Type B pancreatic cell (in vitro differentiated cells): ENCODE data around the gene CCL18. TPM values are rescaled to one million over a fixed set of nuclear protein-coding genes. Genes with fewer than 3 reads are reported as not detected.
"Not testable (repeated sequence)": the region's sequence is repeated elsewhere in the genome, so short reads cannot be mapped to it uniquely, and the experiment has no call there.

Experiments used
- DNase-seq: peaks from one replicate; pipeline ENCODE4 v3.0.0; 2021; ENCODE audit warnings: mixed read lengths; ENCODE audit not compliant: unreplicated experiment; ENCODE audit errors: extremely low spot score
- H3K27ac Mint-ChIP-seq: 2 replicates; pipeline ENCODE4 v1.8.0; 2021; ENCODE audit warnings: mild to moderate bottlenecking, mixed read lengths
- H3K27me3 Mint-ChIP-seq: 2 replicates; pipeline ENCODE4 v1.8.0; 2021; ENCODE audit warnings: mixed read lengths
- H3K36me3 Mint-ChIP-seq: 2 replicates; pipeline ENCODE4 v1.8.0; 2021; ENCODE audit warnings: mixed read lengths
- H3K4me1 Mint-ChIP-seq: one replicate; pipeline ENCODE4 v1.8.0; 2021; ENCODE audit warnings: mixed read lengths; ENCODE audit not compliant: unreplicated experiment
- H3K4me3 Mint-ChIP-seq: 2 replicates; pipeline ENCODE4 v1.8.0; 2021; ENCODE audit warnings: mild to moderate bottlenecking, mixed read lengths
- H3K9me3 Mint-ChIP-seq: 2 replicates; pipeline ENCODE4 v1.8.0; 2021; ENCODE audit warnings: mixed read lengths
- total RNA-seq: library from RNA; stranded (reverse); gene quantifications from 2 replicates; pipeline ENCODE4 v1.2.1, GENCODE V29; 2021; ENCODE audit warnings: low replicate concordance
- TF ChIP-seq, protein P1 (sequence below): fragments of 200-600 bp; sonication (generic); conservative IDR thresholded peaks from 2 replicates; pipeline ENCODE4 v1.5.0; 2021; ENCODE audit warnings: antibody characterized with exemption, mild to moderate bottlenecking

CCL18 gene
- total RNA-seq, 1 donor from 2014 or later, result 0.60 TPM

DNA sequence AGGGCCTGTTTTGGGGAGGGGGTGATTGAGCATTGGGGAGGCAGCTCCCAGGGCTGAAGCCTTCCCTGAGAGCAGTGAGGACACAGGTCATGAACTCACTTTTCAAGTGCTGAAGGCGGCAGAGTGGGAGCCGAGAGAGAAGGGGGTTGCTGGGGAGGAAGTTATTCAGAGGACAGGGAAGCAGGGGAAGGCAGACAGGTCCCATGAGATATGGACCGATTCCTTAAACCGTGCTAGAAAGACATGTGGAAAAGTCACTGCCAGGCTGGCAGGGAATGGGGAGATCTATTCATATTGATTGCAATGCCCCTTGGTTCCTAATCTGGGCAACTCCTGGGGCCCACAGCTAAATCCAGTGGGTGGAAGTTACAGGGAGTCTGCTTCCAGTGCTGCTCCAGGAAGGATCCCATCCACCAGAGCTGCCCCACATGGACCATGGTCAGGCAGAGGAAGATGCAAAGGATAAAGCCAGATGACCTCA lies 40.7 kb downstream of the CCL18 start:
- TF ChIP-seq, protein P1, sequence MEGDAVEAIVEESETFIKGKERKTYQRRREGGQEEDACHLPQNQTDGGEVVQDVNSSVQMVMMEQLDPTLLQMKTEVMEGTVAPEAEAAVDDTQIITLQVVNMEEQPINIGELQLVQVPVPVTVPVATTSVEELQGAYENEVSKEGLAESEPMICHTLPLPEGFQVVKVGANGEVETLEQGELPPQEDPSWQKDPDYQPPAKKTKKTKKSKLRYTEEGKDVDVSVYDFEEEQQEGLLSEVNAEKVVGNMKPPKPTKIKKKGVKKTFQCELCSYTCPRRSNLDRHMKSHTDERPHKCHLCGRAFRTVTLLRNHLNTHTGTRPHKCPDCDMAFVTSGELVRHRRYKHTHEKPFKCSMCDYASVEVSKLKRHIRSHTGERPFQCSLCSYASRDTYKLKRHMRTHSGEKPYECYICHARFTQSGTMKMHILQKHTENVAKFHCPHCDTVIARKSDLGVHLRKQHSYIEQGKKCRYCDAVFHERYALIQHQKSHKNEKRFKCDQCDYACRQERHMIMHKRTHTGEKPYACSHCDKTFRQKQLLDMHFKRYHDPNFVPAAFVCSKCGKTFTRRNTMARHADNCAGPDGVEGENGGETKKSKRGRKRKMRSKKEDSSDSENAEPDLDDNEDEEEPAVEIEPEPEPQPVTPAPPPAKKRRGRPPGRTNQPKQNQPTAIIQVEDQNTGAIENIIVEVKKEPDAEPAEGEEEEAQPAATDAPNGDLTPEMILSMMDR, result no peak
- DNase-seq, result no peak
- H3K27ac Mint-ChIP-seq, result no peak overlapping the region

DNA sequence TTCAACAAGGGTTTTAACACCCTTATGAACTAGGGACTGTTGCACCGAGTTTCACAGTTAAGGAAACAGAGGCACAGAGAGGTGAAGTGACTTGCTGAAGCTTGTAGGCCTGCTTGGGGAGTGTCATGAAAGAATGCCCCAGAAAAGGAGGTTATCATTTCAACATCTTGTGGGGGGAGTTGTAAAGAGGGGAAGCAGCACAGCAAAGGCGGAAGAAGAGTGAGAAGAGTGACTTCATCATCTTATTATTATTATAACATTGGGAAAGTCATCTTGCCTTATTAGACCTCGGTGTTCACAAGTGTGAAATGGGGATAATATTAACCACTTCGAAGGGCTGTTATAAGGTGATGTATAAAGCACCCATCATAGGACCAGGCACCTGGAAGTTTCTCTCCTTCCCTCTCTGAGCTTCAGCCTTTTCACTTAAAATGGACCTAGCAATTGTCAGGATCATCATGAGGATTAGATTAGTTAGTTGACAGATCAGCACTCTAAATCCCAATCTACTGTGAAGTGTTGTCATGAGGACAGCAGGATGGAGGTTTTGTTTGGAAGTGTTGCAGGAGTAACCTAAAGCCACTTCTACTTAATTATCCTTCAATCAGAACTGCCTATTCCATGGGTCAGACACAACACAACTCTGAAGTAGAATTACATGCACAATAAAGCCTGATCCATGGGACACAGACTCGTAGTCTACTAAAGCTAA lies 41.9 kb downstream of the CCL18 start:
- H3K9me3 Mint-ChIP-seq, result no peaks in the 10 kb centered on the region
- H3K27me3 Mint-ChIP-seq, result peaks cover 14% of the 10 kb centered on the region
- peaks cover under 1% of the 10 kb centered on the region for H3K4me1 Mint-ChIP-seq

More for the DNA sequence above, 40.7 kb downstream of the CCL18 start:
- Mint-ChIP-seq H3K9me3 (no peaks in the 10 kb centered on the region), H3K27me3 (peaks cover 20% of the 10 kb centered on the region), H3K4me1 (no peaks in the 10 kb centered on the region), H3K4me3 (no peak overlapping the region), H3K36me3 (no peaks in the 10 kb centered on the region)

DNA sequence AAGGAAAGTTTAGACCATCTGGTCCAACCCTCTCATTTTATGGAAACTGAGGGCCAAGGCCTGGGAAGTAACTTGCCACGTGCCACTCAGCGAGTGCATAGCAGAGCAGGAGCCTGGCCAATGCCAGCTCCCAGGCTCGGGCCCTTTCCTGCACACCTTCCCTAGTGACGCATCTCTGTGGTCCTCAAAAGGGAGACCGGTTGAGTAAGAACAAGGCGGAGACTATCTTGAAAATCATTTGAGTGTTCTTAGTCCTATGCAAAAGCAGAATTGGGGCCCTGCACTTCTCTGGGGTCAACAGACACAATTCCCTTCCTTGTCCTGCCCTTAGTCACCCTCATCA lies 42.4 kb downstream of the CCL18 start:
- TF ChIP-seq, protein P1, result no peak
- H3K9me3 Mint-ChIP-seq, result no peaks in the 10 kb centered on the region
- no peaks in the 10 kb centered on the region for H3K36me3 Mint-ChIP-seq
- H3K27ac Mint-ChIP-seq, result no peak overlapping the region
- no peak overlapping the region for H3K4me3 Mint-ChIP-seq
- peaks cover 14% of the 10 kb centered on the region for H3K27me3 Mint-ChIP-seq
- H3K4me1 Mint-ChIP-seq, result peaks cover 4% of the 10 kb centered on the region
- no peak for DNase-seq

More for the DNA sequence above, 41.9 kb downstream of the CCL18 start:
- Mint-ChIP-seq H3K4me3 (no peak overlapping the region), H3K36me3 (no peaks in the 10 kb centered on the region), H3K27ac (no peak overlapping the region)
- TF ChIP-seq, protein P1, result no peak
- no peak for DNase-seq

DNA sequence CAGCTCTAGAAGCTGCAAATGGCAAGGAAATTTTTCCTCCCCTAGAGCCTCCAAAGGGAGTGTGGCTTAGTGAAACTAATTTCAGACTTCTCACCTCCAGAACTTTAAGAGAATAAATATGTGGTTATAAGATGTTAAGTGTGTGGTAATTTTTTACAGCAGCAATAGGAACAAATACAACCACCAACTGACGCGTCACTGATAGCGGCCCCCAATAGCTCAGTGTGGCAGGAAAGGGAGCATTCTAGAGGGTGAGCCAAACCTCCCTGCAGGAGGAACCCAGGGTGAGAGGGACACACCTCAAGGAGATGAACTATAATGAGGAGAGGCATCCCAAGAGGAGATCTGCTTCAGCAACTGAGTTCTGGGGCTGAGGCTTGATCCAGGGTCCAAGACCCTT lies 43.6 kb downstream of the CCL18 start:
- H3K36me3 Mint-ChIP-seq, result no peaks in the 10 kb centered on the region
- H3K4me1 Mint-ChIP-seq, result peaks cover 4% of the 10 kb centered on the region
- no peak for DNase-seq
- peaks cover 14% of the 10 kb centered on the region for H3K27me3 Mint-ChIP-seq
- H3K27ac Mint-ChIP-seq, result no peak overlapping the region
- H3K4me3 Mint-ChIP-seq, result no peak overlapping the region
- H3K9me3 Mint-ChIP-seq, result peaks cover 6% of the 10 kb centered on the region
- TF ChIP-seq, protein P1, result no peak

DNA sequence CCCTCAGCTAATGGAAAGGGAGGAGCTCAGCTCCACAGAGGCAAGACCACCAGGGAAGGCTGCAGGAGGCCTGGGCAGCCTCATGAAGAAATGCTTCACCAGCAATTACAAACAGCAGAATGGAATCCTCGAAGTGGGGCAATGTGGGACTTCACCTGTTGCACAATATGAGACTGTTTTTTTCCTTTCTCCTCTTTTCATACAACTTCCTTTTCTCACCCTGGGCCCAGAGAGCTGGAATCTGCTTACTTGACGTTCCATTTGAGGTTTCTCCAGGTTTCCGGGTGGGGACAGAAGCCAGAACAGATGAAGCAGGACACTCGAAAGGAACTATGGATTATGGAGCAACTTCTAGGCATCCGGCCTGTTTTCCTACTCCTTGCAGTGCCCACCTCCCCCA lies 44.2 kb downstream of the CCL18 start:
- H3K27me3 Mint-ChIP-seq, result peaks cover 14% of the 10 kb centered on the region
- not testable (repeated sequence) for H3K27ac Mint-ChIP-seq, DNase-seq, H3K9me3 Mint-ChIP-seq, H3K4me1 Mint-ChIP-seq, H3K36me3 Mint-ChIP-seq, H3K4me3 Mint-ChIP-seq

DNA sequence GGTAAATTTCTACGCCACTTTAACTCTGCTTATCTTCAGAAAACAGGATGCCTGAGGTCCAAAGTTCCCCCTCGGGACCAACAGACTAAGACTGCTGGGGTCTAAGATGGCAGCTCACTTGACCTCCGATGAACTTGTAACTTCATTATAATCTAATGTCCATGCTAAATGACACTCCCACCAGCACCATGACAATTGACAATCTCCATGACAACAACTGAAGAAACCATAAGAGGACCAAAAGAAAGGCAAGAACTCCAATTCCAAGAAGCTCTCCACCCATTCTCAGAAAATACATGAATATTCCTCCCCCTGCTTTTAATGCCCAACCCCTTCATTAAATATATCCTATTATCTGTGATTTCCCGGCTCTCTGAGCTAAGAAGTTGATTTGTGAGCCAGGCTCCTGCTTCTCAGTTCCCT lies 47.0 kb downstream of the CCL18 start:
- TF ChIP-seq, protein P1, result no peak
- Mint-ChIP-seq H3K27ac (no peak overlapping the region), H3K4me3 (no peak overlapping the region), H3K9me3 (peaks cover 15% of the 10 kb centered on the region), H3K36me3 (no peaks in the 10 kb centered on the region), H3K27me3 (peaks cover 5% of the 10 kb centered on the region), H3K4me1 (peaks cover 4% of the 10 kb centered on the region)
- DNase-seq, result no peak
